ENCODE data around the gene PSMA7.
A peak's percentile ranks its signal among the peaks of the same experiment; 100 is the strongest.

The PSMA7 gene

DNA sequence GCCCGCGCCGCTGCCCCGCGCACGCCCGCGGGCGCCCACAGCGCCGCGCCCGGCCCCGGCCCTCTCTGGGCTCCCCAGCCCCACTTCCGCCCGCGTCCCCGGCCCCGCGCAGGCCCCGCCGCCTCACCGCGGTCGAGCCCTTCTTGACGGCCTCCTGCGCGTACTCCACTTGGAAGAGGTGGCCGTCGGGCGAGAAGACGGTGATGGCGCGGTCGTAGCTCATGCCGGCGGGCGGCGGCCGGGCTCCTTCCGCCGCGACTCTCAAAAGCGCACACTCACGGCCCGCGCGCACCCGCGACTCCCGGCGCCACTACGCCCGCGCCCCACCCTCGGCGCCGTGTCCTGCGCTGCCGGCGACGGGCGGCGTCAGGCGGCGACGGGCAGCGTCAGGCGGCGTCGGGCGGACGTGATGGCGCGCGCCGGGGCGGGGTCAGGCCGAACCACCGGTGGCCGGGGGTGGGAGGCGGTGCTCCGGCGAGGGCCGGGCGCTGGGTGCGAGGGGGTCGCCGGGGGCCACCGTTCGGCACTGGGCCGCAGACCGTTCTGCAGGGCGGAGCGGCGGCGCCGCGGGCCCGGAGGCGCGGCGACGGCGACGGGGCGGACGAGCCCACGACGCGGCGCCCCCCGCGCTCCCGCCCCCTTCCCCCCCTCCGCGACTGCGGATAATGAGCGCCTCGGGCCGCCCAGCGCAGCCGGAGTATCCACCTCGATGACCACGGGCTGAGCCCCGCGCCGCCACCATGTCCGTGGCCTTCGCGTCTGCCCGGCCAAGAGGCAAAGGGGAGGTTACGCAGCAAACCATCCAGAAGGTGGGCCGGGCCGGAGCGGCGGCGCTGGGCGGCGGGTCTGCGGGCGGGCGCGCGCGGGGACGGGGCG, at the start of gene PSMA7, which contains the start of gene SS18L1:
PSMA7 (minus strand) TSS at position 314 of the 876 bp plus-strand sequence; CDS start at position 223, 91 bp downstream.
SS18L1 (plus strand) TSS at position 689 of the 876 bp plus-strand sequence; CDS start at position 741, 52 bp downstream.
- DNase-seq = peak; percentile 92

DNA sequence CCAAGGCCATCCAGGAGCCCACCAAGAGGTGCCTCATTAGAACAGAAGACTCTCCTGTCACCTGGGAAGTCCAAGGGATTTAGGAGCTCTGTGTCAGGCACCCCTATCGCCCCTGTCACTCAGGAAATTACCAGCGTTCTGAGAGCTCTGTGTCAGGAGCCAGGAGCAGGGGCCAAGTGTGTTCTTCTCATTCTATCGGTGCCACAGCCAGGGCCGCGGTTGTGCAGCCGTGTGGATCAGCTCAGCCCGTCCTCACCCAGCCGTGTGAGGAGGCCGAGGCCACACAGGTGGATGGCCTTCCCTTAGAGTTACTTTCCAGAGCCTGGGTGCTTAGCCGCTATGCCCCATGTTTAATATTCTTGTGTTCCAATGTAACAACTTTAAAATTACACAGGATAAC, 49.4 kb upstream of the PSMA7 start:
- DNase-seq = no peak

- no peak for DNase-seq
Measured at GRCh38 chr20:62191781-62192559, 48.8 kb upstream of the PSMA7 start.

GRCh38 chr20:62190639-62191411, 47.6 kb upstream of the PSMA7 start:
- no peak for DNase-seq

GRCh38 chr20:62186887-62187866, 44.0 kb upstream of the PSMA7 start:
- peak; percentile 7 for DNase-seq

DNA sequence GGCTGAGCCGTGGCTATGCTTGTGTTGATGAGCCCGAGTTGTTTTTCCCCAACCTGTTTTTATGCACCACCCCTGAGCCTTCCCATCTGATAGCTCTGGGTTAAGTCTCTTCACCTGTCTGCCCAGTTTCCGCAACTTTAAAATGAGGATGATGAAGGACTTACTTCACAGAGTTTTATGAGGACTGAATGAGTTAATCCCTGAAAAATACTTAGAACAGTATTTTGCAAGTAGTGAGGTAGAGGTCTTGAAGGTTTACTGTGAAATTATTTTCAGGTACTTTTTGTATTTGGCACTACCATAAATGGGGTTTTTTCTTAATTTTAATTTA, 42.9 kb upstream of the PSMA7 start:
- no peak for DNase-seq

DNA sequence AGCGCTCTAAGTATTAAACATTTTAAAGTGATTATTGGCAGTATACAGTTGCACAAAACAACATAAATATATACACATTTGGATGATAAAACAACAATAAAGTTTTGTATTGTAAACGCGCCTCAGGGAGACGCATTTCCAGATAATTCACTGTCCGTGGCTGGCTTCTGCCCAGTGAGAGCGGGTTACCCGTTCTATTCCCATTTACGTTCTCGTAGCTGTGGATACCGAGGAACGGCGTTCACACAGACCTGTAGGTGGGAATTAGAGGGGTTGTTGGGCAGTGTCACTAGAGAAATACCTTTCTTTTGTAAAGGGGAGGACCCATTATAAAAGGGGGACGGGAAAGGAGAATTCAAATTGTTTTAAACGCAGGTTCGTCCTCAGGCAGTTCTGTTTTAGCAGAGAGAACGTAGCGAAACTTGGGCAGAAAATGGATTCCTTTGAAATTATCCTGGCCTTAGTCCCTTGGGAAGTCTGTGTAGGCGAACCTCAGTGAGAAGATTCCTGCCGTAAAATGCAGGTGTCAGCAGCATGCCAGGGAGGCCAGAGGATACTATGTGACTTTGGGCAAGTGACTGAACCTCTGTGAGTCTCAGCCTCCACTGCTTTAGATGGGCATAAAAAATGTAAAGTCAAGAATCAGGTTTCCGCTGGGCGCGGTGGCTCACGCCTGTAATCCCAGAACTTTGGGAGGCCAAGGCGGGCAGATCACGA, 40.4 kb upstream of the PSMA7 start:
- no peak for DNase-seq

- peak; percentile 94 for DNase-seq
Measured at GRCh38 chr20:62182469-62183425, 39.6 kb upstream of the PSMA7 start, which contains the start of gene MTG2. TSS of gene MTG2 (plus strand) at chr20:62183028. CDS start at chr20:62193421, 10,393 bp downstream.

GRCh38 chr20:62181808-62182207, 38.6 kb upstream of the PSMA7 start:
- no peak for DNase-seq

- DNase-seq = no peak
Measured at GRCh38 chr20:62179162-62179504, 35.9 kb upstream of the PSMA7 start.

DNA sequence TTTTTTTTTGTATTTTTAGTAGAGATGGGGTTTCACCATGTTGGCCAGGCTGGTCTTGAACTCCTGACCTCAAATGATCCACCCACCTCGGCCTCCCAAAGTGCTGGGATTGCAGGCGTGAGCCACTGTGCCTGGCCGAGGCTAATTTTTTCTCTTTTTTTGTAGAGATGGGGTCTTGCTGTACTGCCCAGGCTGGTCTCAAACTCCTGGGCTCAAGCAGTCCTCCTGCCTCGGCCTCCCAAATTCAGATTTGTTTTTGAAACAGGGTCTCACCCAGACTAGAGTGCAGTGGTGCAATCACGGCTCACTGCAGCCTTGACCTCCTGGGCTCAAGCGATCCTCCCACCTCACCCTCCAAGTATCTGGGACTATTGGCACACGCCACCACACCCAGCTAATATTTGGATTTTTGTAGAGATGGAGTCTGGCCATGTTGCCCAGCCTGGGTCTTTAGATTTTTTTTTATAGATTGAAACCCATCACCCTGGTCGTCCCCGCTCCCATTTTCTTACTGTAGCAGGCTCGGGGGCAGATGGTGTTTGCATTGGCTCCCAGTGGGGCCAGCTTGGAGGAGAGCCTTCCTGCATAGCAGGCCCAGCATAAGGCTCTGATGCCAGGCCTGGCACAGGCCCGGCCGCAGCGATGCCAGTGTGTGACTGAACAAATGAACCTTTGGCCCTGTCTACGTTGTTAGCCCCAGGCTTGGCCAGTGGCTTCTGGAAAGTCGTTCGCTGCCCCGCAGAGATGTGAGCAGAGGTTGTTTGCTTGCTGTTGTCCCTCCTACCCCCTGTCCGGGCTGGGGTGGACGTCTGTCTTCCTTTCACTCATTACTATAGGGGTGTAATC, 35.3 kb upstream of the PSMA7 start:
- DNase-seq = no peak

- DNase-seq = no peak
Measured at GRCh38 chr20:62177307-62177706, 34.1 kb upstream of the PSMA7 start.

DNA sequence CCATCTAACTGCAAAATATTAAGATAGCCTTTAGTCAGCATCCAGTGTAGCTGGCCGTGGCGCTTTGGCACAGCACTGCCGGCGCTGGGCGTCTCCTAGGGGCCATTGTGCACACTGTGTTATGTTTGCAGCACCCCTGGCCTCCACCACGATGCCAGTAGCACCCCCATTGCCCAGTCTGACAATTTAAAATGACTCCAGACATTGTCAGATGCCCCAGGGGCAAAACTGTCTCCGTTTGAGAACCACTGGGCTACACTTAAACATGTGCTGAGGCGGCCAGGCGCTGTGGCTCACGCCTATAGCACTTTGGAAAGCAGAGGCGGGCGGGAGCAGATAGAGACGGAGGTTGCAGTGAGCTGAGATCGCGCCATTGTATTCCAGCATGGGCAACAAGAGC, 33.7 kb upstream of the PSMA7 start:
- no peak for DNase-seq

- DNase-seq = no peak
Measured at GRCh38 chr20:62175711-62176110, 32.5 kb upstream of the PSMA7 start.

- no peak for DNase-seq
Measured at GRCh38 chr20:62174870-62175624, 31.9 kb upstream of the PSMA7 start.

- no peak for DNase-seq
Measured at GRCh38 chr20:62174021-62174804, 31.0 kb upstream of the PSMA7 start.

GRCh38 chr20:62172666-62173065, 29.5 kb upstream of the PSMA7 start:
- DNase-seq = no peak
